Liver (tissue), 9 donors: ENCODE measurements around the gene TRPC4. TPM values are rescaled to one million over a fixed set of nuclear protein-coding genes. Genes with fewer than 3 reads are reported as not detected.

Experiments used
- DNase-seq: peaks from one replicate; pipeline ENCODE4 v3.0.0-alpha.2; 2017; ENCODE audit warnings: low spot score
- H3K27ac ChIP-seq, 2 donors: one replicate each; pipeline ENCODE4 v1.7.0; 2013; ENCODE audit warnings: inconsistent platforms in 2 of 2, low read length in 2 of 2, control low read depth in 1 of 2, low read depth in 1 of 2, mild to moderate bottlenecking in 1 of 2
- H3K27me3 ChIP-seq, 4 donors: one replicate each; pipeline versions ENCODE4 v1.6.1 to v1.7.0; 2013; ENCODE audit warnings: low read length in 3 of 4, inconsistent platforms in 1 of 4, mild to moderate bottlenecking in 1 of 4, moderate library complexity in 1 of 4; ENCODE audit not compliant: control insufficient read depth in 4 of 4, insufficient read depth in 4 of 4
- H3K36me3 ChIP-seq, 4 donors: one replicate each; pipeline versions ENCODE4 v1.6.1 to v1.7.0; 2013; ENCODE audit warnings: low read length in 3 of 4, mild to moderate bottlenecking in 3 of 4, low read depth in 1 of 4, moderate library complexity in 1 of 4; ENCODE audit not compliant: control insufficient read depth in 4 of 4, insufficient read depth in 3 of 4
- H3K4me1 ChIP-seq, 4 donors: one replicate each; pipeline versions ENCODE4 v1.6.1 to v1.7.0; 2013; ENCODE audit warnings: low read length in 3 of 4, mild to moderate bottlenecking in 3 of 4, moderate library complexity in 1 of 4; ENCODE audit not compliant: control insufficient read depth in 4 of 4, insufficient read depth in 4 of 4
- H3K4me3 ChIP-seq, 3 donors: one replicate each; pipeline versions ENCODE4 v1.6.1 to v1.7.0; 2013; ENCODE audit warnings: low read length in 3 of 3, control low read depth in 1 of 3, low read depth in 1 of 3, mild to moderate bottlenecking in 1 of 3
- H3K9ac ChIP-seq, 2 donors: one replicate each; pipeline ENCODE4 v1.7.0; 2013; ENCODE audit warnings: low read length in 2 of 2, mild to moderate bottlenecking in 2 of 2, moderate library complexity in 2 of 2, control low read depth in 1 of 2, low read depth in 1 of 2
- H3K9me3 ChIP-seq, 4 donors: one replicate each; pipeline versions ENCODE4 v1.6.1 to v1.7.0; 2013; ENCODE audit warnings: low read length in 3 of 4; ENCODE audit not compliant: control insufficient read depth in 4 of 4
- ATF3 ChIP-seq: IDR thresholded peaks from 2 replicates; pipeline ENCODE4 v1.6.1; 2016; ENCODE audit warnings: antibody characterized with exemption
- CTCF ChIP-seq: fragments of 150-350 bp; IDR thresholded peaks from 2 replicates; pipeline ENCODE4 v1.5.1; 2017; ENCODE audit warnings: improper control_type of control experiment, low read depth, low read length; ENCODE audit not compliant: missing input control
- EGR1 ChIP-seq, 2 donors: IDR thresholded peaks; 2 replicates each; pipeline ENCODE4 v1.6.1; 2016 to 2018; ENCODE audit warnings: antibody characterized with exemption in 2 of 2, low read depth in 2 of 2
- FOXA1 ChIP-seq: IDR thresholded peaks from 2 replicates; pipeline ENCODE4 v1.6.1; 2016; ENCODE audit warnings: antibody characterized with exemption
- FOXA2 ChIP-seq: IDR thresholded peaks from 2 replicates; pipeline ENCODE4 v1.6.1; 2016; ENCODE audit warnings: antibody characterized with exemption
- GABPA ChIP-seq, 2 donors: IDR thresholded peaks in 1 of 2; conservative IDR thresholded peaks in 1 of 2; 2 replicates each; pipeline ENCODE4 v1.6.1; 2016; ENCODE audit warnings: antibody characterized with exemption in 2 of 2, mild to moderate bottlenecking in 1 of 2, moderate library complexity in 1 of 2
- HNF4A ChIP-seq, 2 donors: conservative IDR thresholded peaks; 2 replicates each; pipeline ENCODE4 v1.6.1; 2016; ENCODE audit warnings: antibody characterized with exemption in 2 of 2, mild to moderate bottlenecking in 2 of 2
- HNF4G ChIP-seq: IDR thresholded peaks from 2 replicates; pipeline ENCODE4 v1.6.1; 2016; ENCODE audit warnings: antibody characterized with exemption
- JUND ChIP-seq, 2 donors: IDR thresholded peaks; 2 replicates each; pipeline ENCODE4 v1.6.1; 2016; ENCODE audit warnings: antibody characterized with exemption in 2 of 2
- MAX ChIP-seq: IDR thresholded peaks from 2 replicates; pipeline ENCODE4 v1.6.1; 2016; ENCODE audit warnings: antibody characterized with exemption
- NR2F2 ChIP-seq: IDR thresholded peaks from 2 replicates; pipeline ENCODE4 v1.6.1; 2016; ENCODE audit warnings: antibody characterized with exemption
- RAD21 ChIP-seq, 2 donors: IDR thresholded peaks; 2 replicates each; pipeline ENCODE4 v1.6.1; 2016; ENCODE audit warnings: antibody characterized with exemption in 2 of 2, mild to moderate bottlenecking in 2 of 2
- REST ChIP-seq: IDR thresholded peaks from 2 replicates; pipeline ENCODE4 v1.6.1; 2016; ENCODE audit warnings: antibody characterized with exemption, mild to moderate bottlenecking
- RXRA ChIP-seq, 2 donors: IDR thresholded peaks; 2 replicates each; pipeline ENCODE4 v1.6.1; 2017 to 2018; ENCODE audit warnings: antibody characterized with exemption in 2 of 2, mild to moderate bottlenecking in 1 of 2
- SP1 ChIP-seq: IDR thresholded peaks from 2 replicates; pipeline ENCODE4 v1.6.1; 2018; ENCODE audit warnings: antibody characterized with exemption, mild to moderate bottlenecking
- TAF1 ChIP-seq: conservative IDR thresholded peaks from 2 replicates; pipeline ENCODE4 v1.6.1; 2016; ENCODE audit warnings: antibody characterized with exemption, mild to moderate bottlenecking
- YY1 ChIP-seq: IDR thresholded peaks from 2 replicates; pipeline ENCODE4 v1.6.1; 2016; ENCODE audit warnings: antibody characterized with exemption, mild to moderate bottlenecking
- ZBTB33 ChIP-seq: IDR thresholded peaks from 2 replicates; pipeline ENCODE4 v1.6.1; 2016; ENCODE audit warnings: antibody characterized with exemption
- whole genome bisulfite sequencing: extraction: QIAGEN DNeasy Blood & Tissue Kit; methylation state at CpG from one replicate; pipeline ENCODE4 v1.1.7; 2013; 5-methylcytosine and 5-hydroxymethylcytosine counted together
- polyA plus RNA-seq, 2 donors: library from polyadenylated mRNA; stranded (reverse) in 1 of 2; unstranded in 1 of 2; fragments of 200-250 nt in 1 of 2; fragments of >200 nt in 1 of 2; fragmentation: Nextera tagmentation in 1 of 2; extraction: Ambion mirVana in 1 of 2; gene quantifications; one replicate each; pipeline versions ENCODE4 v1.2.1 to v1.2.3, GENCODE V29; 2013 to 2015
- total RNA-seq, 2 donors: library from RNA; depleted of rRNA; stranded (reverse); fragments of >200 nt; gene quantifications; one replicate each; pipeline ENCODE4 v1.2.3, GENCODE V29; 2014
- donor health status: healthy.
- donor health status: healthy.
- donor health status: healthy.
- donor health status: healthy.
- donor health status: healthy.

Gene TRPC4
- total and polyA plus RNA-seq, 4 donors, result 0.04 to 0.17 (median 0.05) TPM; not detected in 1

- Histone ChIP-seq H3K27me3 (peaks cover 0 to 2% (median 0%) of the 10 kb centered on the region in 4 donors), H3K9me3 (no peaks in the 10 kb centered on the region), H3K9ac (no peak overlapping the region), H3K27ac (no peak overlapping the region), H3K36me3 (no peaks in the 10 kb centered on the region), H3K4me1 (no peaks in the 10 kb centered on the region), H3K4me3 (no peak overlapping the region)
- TF ChIP-seq YY1 (no peak), FOXA1 (no peak), ATF3 (no peak), JUND (IDR thresholded peaks at IDR 0.05) (no peak), ZBTB33 (no peak), MAX (no peak), NR2F2 (no peak), RXRA (IDR thresholded peaks at IDR 0.05) (no peak), EGR1 (IDR thresholded peaks at IDR 0.05; ENCODE audit: low read depth in 2 of 2) (no peak), RAD21 (IDR thresholded peaks at IDR 0.05) (no peak), TAF1 (no peak), GABPA (IDR thresholded peaks at IDR 0.05 in 1 of 2, conservative IDR thresholded peaks at IDR 0.05 in 1 of 2) (no peak), CTCF (no peak), SP1 (no peak)
- 64% methylated on average over 4 of the region's 4 CpGs for WGBS
- DNase-seq, result no peak
Measured at GRCh38 chr13:37889820-37890219, 20.2 kb upstream of the TRPC4 start.

GRCh38 chr13:37889102-37889501 lies 19.5 kb upstream of the TRPC4 start:
- Histone ChIP-seq H3K27ac (no peak overlapping the region), H3K4me1 (no peaks in the 10 kb centered on the region), H3K4me3 (no peak overlapping the region), H3K9me3 (no peaks in the 10 kb centered on the region), H3K27me3 (peaks cover 0 to 2% (median 0%) of the 10 kb centered on the region in 4 donors), H3K9ac (no peak overlapping the region), H3K36me3 (no peaks in the 10 kb centered on the region)
- DNase-seq, result no peak
- WGBS, result 75% methylated on average over 2 of the region's 2 CpGs
- no peak for TF ChIP-seq EGR1 (IDR thresholded peaks at IDR 0.05; ENCODE audit: low read depth in 2 of 2)
- no peak for TF ChIP-seq HNF4A (conservative IDR thresholded peaks at IDR 0.05)
- TF ChIP-seq MAX, result no peak
- no peak for TF ChIP-seq YY1
- no peak for TF ChIP-seq CTCF
- TF ChIP-seq NR2F2, result no peak
- TF ChIP-seq SP1, result no peak
- no peak for TF ChIP-seq FOXA1
- TF ChIP-seq JUND (IDR thresholded peaks at IDR 0.05), result no peak
- no peak for TF ChIP-seq RXRA (IDR thresholded peaks at IDR 0.05)
- TF ChIP-seq HNF4G, result no peak
- no peak for TF ChIP-seq RAD21 (IDR thresholded peaks at IDR 0.05)
- TF ChIP-seq TAF1, result no peak
- TF ChIP-seq REST, result no peak
- TF ChIP-seq ATF3, result no peak
- TF ChIP-seq FOXA2, result no peak
- TF ChIP-seq ZBTB33, result no peak
- no peak for TF ChIP-seq GABPA (IDR thresholded peaks at IDR 0.05 in 1 of 2, conservative IDR thresholded peaks at IDR 0.05 in 1 of 2)
